SK-N-MC (cell line): ENCODE measurements around the gene KRTAP10-6.

ENCODE experiments used
- EZH2 ChIP-seq: fragments of 200-600 bp; sonication (generic); IDR thresholded peaks from one replicate; pipeline ENCODE4 v1.6.1; 2017; ENCODE audit warnings: antibody characterized with exemption
- FOXP2 ChIP-seq: optimal IDR thresholded peaks from 2 replicates; pipeline ENCODE3; 2011; ENCODE audit warnings: mild to moderate bottlenecking, moderate library complexity; ENCODE audit not compliant: insufficient read depth; ENCODE audit errors: extremely low read length, control extremely low read depth
- POLR2AphosphoS5 ChIP-seq: IDR thresholded peaks from 2 replicates; pipeline ENCODE4 v1.6.1; 2012; ENCODE audit warnings: mild to moderate bottlenecking, low read depth, low read length, borderline replicate concordance

DNA sequence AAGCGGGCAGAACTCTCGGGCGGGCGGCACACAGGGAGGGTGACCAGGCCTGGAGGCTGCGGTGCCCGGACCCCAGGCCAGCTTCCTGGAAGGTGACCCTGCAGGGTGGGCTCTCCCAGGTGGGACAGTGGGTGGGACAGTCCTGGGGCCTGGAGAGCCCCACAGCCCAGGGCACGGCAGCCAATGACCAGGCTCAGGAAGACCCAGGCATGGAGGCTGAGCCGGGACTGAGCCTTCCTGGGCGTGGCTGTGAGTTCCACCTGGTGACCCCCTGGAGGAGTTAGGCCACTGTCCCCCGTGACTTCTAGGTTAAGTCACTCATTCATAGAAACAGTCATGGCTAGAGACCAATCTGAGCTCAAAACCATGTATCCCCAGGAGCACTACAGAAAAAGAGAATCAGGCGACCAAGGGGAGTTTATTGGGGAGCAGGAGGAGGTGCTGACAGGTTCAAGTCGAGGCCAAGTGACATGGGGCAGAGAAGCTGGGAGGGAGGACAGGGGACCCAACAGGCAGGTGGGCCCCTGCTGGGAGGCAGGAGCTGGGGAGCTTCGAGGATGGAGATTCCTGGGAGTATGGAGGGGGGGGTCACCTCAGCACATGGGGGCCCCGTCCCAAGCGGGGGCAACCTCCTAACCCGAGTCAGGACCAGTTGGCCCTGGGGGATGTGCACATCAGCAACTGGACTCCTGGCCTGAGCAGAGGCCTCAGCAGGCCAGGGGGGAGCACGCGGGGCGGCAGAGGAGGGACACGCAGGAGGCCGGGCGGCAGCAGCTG lies 13.1 kb downstream of the KRTAP10-6 start:
- no peak for TF ChIP-seq EZH2
- TF ChIP-seq POLR2AphosphoS5: no peak
- TF ChIP-seq FOXP2: no peak
